Activated gamma-delta T cell (primary cell): ENCODE data around the gene PIEZO1.

Experiments used
- DNase-seq: peaks from one replicate; lab custom pipeline; 2025; lab: John Stamatoyannopoulos, UW

Gene PIEZO1

DNA sequence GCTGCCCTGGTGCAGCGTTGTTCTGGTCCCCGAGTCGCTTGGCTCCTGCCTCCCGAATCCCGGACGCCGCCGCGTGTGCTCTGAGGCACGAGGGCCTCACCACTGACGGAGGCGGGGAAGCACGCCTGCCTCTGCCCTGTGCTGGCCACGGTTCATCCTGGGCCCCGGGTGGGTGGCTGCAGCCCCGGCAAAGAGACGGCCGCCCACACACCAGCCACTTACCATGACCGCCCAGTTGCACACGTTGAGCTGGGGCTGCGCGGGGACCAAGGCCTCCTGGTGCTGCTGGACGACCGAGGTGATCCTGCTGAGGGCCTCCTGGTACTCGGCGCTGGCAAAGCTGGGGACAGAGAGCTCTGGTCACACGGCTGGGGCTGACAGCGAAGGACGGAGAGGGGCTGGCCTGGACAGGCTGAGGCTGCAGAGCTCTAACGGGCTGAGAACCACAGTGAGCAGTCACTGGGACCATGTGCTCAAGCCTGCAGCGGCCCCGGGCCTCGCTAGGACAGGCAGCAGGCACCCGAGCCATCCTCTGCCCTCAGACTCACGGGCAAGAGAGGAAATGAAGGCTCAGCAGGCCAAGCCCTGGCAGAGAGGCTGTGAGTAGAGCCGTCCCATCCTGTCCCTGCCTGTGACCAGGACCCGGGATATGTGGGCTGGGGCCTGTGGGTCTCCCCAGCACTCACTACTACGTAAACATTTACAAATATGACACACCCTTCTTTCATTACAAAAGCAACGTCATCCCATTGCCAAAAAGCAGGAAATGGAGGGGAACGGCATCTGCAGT is 33.0 kb upstream of the PIEZO1 start:
- no peak for DNase-seq

GRCh38 chr16:88816736-88817535 is 31.9 kb upstream of the PIEZO1 start:
- no peak for DNase-seq

DNA sequence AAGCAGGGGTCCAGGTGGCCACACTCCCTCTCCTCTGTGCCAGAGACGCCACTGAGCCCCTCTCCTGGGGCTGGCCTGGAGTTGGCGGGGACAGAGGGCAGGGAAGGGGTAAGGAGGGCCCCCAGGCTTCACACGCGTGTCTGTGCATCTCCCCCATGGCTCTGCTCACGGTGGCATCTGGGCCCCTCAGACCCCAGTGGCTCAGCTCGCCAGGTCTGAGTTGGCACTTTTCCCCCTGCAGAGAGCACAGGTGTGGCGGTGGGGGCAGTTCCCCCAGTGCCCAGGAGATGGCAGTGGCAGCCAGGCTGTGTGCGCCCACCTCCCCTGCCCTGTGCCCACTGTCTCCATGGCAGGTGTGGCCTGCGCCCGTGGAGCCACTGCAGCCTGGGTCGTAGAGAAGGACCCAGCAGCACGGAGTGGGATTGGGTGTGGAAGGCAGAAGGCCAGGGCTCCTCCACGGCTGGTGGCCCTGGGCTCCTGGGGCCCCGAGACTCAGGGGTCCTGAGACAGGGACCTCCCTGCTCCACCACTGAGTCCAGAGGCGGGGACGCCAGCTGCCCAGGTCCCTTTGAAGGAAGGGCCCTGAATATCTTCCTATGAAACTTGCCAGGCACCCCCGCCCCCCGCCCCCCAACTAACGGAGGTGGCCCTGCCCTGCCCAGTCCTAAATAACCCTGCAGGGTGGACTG is 31.0 kb upstream of the PIEZO1 start:
- no peak for DNase-seq

DNA sequence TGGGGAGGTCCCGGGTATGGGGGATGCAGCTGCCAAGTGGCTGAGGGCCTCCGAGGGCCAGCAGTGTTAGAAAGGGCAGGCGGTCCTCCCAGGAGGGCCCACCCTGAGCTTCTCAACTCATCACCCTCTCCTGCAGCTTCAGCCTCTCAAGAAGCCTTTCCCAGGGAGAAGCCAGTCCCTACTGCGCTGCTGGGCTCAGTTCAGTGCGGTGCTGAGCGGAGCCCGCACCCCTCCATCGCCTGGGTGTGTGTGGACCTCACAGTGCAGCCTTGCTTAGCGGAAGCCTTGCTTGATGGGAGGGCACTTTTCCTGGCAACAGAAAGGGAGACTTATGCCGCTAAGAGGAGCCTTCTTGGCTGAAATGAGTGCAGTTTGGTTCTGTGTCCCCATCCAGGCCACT is 30.2 kb upstream of the PIEZO1 start:
- no peak for DNase-seq

- DNase-seq = no peak
These were observed 29.1 kb upstream of the PIEZO1 start for GRCh38 chr16:88814144-88814502.

DNA sequence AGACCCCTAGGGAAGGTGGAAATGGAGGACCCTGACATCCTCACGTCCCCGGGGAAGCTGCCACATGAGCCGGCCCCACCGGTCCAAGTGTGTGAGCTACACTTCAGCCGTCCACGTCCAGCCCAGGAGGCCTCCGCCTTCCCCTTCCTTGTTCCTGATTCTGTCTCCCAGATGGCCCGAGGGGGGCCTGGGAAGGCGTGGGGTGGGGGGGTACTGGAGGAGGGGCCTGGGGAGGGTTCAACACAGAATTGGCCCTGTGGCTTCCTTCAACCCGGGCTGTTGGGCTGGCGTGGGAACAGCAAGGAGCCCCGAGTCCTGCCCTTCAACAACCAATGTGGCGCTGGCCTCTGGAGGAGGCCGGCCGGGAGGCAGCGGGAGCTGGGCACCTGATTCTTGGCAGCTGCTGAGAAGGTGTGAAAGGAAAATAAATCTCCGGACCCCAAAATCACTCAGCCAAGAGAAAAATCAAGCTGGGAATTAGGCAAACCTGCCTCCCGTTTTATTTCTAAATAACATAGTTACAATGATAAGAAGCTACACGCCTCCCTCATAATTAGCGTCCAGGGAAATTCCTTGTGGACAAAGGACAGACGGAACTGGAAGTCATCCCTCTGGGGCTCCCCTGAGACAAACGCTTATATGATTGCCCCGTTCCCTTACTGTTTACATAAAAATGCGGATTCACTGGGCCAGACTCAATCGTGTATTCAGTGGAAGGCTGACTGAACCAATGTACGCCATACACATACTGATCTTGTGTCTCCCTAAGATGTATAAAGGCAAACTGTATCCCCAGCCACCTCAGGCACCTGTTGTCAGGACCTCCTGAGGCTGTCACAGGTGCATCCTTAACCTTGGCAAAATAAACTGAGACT is 28.5 kb upstream of the PIEZO1 start:
- no peak for DNase-seq

DNA sequence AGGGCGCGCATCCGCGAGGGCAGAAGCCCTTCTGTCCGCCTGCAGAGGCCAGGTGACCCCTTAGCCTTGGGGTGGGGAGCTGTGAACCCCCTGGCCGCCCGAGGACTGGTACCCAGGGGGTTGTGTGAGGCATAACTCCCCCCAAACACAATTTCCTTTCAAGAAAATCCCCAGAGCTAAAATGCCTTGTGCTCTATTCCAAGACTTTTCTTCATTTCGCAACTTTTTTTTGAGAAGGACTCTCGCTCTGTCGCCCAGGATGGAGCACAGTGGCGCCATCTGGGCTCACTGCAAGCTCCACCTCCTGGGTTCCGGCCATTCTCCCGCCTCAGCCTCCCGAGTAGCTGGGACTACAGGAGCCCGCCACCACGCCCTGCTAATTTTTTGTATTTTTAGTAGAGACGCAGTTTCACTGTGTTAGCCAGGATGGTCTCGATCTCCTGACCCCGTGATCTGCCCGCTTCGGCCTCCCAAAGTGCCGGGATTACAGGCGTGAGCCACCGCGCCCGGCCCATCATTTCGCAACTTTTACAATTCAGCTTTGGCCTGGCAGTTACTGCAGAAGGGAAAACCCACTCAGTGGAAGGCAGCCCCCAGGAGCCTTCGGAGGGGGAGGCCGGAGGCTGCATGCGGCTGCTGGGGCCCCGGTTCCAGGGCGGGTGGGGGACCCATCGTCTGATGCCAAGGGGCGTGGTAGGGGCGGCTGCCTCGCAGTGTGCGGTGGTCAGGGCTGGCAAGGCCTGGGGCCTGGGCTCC is 27.7 kb upstream of the PIEZO1 start:
- DNase-seq = no peak

- peak; percentile 93 for DNase-seq
These were observed 26.9 kb upstream of the PIEZO1 start, which contains the start of gene APRT for GRCh38 chr16:88811769-88812512. Gene APRT (minus strand): TSS chr16:88811928. CDS start chr16:88811899, 29 bp downstream.

DNA sequence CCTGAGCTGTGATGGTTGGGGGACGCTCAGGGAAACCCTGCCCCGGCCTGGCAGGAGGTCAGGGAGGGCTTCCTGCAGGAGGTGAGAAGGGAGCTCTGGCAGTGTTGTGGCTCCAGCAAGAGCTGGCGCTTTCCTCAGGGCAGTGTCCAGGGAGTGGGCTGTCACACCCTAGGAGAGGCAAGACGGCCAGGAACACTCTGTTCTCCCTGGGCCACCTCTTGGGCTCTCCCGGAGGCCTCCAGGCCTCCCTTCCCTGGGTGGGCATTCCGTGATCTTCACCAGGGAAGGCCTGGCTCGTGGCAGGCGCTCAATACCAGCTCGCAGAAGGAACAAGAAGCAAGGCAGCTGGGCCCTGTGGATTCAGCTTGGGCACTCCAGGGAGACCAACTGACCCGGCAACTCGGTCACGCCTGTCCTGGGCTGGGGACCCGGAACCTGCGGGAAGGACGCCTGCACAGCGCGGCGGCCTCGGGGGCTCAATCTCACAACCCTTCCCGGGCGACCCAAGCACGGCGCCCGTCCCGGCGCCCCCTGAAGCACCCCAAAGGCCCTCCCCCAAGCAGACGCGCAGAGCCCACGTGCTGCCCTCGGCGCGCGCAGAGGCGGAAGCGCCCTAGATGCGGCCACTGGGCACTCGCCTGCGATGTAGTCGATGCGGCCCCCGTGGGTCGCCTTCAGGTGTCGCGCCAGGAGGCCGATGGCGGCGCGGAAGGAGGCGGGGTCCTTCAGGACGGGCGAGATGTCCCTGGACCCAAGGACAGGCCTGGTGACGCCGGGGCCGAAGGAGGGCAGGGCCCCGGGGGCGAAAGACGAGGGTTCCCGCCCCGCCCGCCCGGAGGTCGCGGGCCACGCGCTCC is 26.1 kb upstream of the PIEZO1 start:
- peak; percentile 61 for DNase-seq

GRCh38 chr16:88810166-88810911 is 25.3 kb upstream of the PIEZO1 start:
- no peak for DNase-seq

DNA sequence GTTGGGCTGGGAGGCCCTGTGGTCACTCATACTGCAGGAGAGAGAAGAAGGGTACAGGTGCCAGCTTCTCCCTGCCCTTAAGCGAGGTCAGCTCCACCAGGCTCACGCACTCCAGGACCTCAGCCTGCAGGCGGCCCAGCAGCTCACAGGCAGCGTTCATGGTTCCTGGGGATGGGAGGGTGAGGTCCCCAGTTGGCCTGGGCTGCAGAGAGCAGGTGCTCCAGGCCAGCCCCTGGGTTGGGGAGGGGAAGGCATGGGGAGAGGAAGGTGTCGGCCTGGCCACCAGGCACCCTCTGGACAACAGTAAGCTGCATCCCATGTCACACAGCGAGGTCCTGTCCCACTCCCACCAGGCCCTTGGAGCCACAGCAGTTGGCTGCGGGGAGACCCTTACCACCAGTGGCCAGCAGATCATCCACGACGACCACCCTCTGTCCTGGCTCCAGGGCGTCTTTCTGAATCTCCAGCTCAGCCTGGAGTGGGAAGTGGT is 24.7 kb upstream of the PIEZO1 start:
- DNase-seq = no peak

GRCh38 chr16:88809068-88809675 is 24.2 kb upstream of the PIEZO1 start:
- DNase-seq = no peak

GRCh38 chr16:88807626-88808453 is 22.8 kb upstream of the PIEZO1 start:
- no peak for DNase-seq

GRCh38 chr16:88807142-88807625 is 22.2 kb upstream of the PIEZO1 start:
- no peak for DNase-seq

DNA sequence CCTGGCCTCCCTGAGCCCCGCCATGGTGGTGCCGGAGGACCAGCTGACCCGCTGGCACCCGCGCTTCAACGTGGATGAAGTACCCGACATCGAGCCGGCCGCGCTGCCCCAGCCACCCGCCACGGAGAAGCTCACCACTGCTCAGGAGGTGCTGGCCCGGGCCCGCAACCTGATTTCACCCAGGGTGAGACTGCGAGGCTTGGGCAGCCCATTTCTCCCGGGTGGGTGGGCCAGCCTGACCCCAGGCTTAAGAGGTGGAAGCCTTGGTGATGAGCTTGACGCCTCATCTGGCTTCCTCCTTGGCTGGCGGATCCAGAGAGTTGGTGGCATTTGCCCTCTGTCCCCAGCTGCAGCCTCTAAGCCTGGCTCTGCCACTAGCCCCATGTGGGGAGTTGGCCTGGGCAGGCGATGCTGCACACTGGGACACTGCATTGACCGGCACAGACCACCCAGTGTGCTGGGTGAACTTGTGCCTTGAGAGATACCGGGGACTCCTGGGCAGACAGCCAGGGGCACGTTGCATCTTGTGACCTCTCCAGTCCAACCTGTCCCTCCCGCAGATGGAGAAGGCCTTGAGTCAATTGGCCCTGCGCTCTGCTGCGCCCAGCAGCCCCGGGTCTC is 21.6 kb upstream of the PIEZO1 start:
- DNase-seq = no peak

DNA sequence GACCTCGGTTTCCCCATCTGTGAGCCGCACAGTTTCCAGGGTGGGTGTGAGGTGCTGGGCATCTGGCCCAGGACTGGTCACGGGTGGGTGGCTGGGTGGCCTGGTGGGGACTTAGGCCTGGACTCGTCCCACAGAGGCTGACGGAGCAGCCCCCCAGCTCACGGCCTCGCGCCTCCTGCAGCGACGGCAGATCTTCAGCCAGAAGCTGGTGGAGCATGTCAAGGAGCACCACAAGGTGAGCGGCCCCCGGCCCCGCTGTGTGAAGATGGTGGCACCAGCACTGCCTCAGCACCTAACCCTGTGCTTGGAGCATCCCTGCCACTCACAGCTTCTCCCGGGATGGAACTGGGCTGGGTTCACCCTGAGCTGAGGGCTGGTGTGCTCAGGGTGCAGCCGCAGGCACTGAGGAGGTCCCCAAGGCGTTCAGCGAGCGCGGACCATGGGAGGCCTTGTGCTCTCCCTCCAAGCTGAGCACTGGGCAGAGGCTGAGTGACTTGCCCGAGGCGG is 20.9 kb upstream of the PIEZO1 start:
- DNase-seq = no peak
